Glutamatergic neuron (in vitro differentiated cells): ENCODE results near the gene G0S2. TPM values are rescaled to one million over a fixed set of nuclear protein-coding genes. Genes with fewer than 3 reads are reported as not detected.
A peak's percentile ranks its signal among the peaks of the same experiment; 100 is the strongest.

Experiments
- DNase-seq: peaks from one replicate; pipeline ENCODE4 v3.0.0; 2022
- H3K27ac Mint-ChIP-seq: one replicate; pipeline ENCODE4 v1.8.0; 2020; ENCODE audit warnings: mild to moderate bottlenecking, mixed read lengths, inconsistent platforms; ENCODE audit not compliant: unreplicated experiment
- H3K27me3 Mint-ChIP-seq: one replicate; pipeline ENCODE4 v1.8.0; 2020; ENCODE audit warnings: mild to moderate bottlenecking, moderate library complexity, mixed read lengths, inconsistent platforms; ENCODE audit not compliant: unreplicated experiment
- H3K36me3 Mint-ChIP-seq: one replicate; pipeline ENCODE4 v1.8.0; 2020; ENCODE audit warnings: mild to moderate bottlenecking, mixed read lengths, inconsistent platforms; ENCODE audit not compliant: unreplicated experiment
- H3K4me1 Mint-ChIP-seq: one replicate; pipeline ENCODE4 v1.8.0; 2020; ENCODE audit warnings: mild to moderate bottlenecking, low read depth, mixed read lengths, inconsistent platforms; ENCODE audit not compliant: unreplicated experiment
- H3K4me3 Mint-ChIP-seq: one replicate; pipeline ENCODE4 v1.8.0; 2020; ENCODE audit warnings: mild to moderate bottlenecking, mixed read lengths, inconsistent platforms; ENCODE audit not compliant: unreplicated experiment
- H3K9me3 Mint-ChIP-seq: one replicate; pipeline ENCODE4 v1.8.0; 2020; ENCODE audit warnings: mild to moderate bottlenecking, moderate library complexity, mixed read lengths, inconsistent platforms; ENCODE audit not compliant: unreplicated experiment
- CTCF ChIP-seq: fragments of 200-600 bp; sonication (generic); IDR thresholded peaks from one replicate; pipeline ENCODE4 v1.5.0; 2021; ENCODE audit not compliant: partially characterized antibody, unreplicated experiment
- total RNA-seq: library from RNA; stranded (reverse); fragmentation: NEBNext Ultra II Directional; extraction: Animal tissue kit (Norgen Biotek cat#: 25700); gene quantifications from one replicate; pipeline ENCODE4 v1.2.1, GENCODE V29; 2021; ENCODE audit not compliant: unreplicated experiment

G0S2 gene
- total RNA-seq, 1 donor from 2014 or later = 2.5 TPM

GRCh38 chr1:209648931-209649776 is 26.1 kb upstream of the G0S2 start:
- H3K27me3 Mint-ChIP-seq = peaks cover 8% of the 10 kb centered on the region
- no peak for TF ChIP-seq CTCF
- peaks cover 12% of the 10 kb centered on the region for H3K4me1 Mint-ChIP-seq
- DNase-seq = no peak
- H3K36me3 Mint-ChIP-seq = no peaks in the 10 kb centered on the region
- no peak overlapping the region for H3K27ac Mint-ChIP-seq
- no peaks in the 10 kb centered on the region for H3K9me3 Mint-ChIP-seq
- H3K4me3 Mint-ChIP-seq = no peak overlapping the region

- Mint-ChIP-seq H3K9me3 (no peaks in the 10 kb centered on the region), H3K27me3 (peaks cover 8% of the 10 kb centered on the region), H3K36me3 (no peaks in the 10 kb centered on the region), H3K27ac (no peak overlapping the region), H3K4me1 (peaks cover 12% of the 10 kb centered on the region), H3K4me3 (no peak overlapping the region)
- no peak for DNase-seq
- no peak for TF ChIP-seq CTCF
These were observed 24.8 kb upstream of the G0S2 start for GRCh38 chr1:209650454-209650853.

- Mint-ChIP-seq H3K27ac (no peak overlapping the region), H3K4me1 (peaks cover 9% of the 10 kb centered on the region), H3K9me3 (peaks cover 2% of the 10 kb centered on the region), H3K36me3 (no peaks in the 10 kb centered on the region), H3K27me3 (peaks cover 8% of the 10 kb centered on the region), H3K4me3 (no peak overlapping the region)
- DNase-seq = no peak
- TF ChIP-seq CTCF = no peak
These were observed 24.0 kb upstream of the G0S2 start for GRCh38 chr1:209651138-209651587.

- Mint-ChIP-seq H3K4me1 (peaks cover 9% of the 10 kb centered on the region), H3K27ac (peak within 1 kb of the TSS; percentile 40)
These were observed 23.0 kb upstream of the G0S2 start, which contains the start of gene LAMB3 for GRCh38 chr1:209652121-209652735. LAMB3 (minus strand) TSS chr1:209652425; CDS start chr1:209650944, 1,481 bp downstream.

More at GRCh38 chr1:209652121-209652735, 23.0 kb upstream of the G0S2 start, which contains the start of gene LAMB3:
- no peak for DNase-seq
- H3K4me3 Mint-ChIP-seq = no peak within 1 kb of the TSS
- H3K9me3 Mint-ChIP-seq = peaks cover 3% of the 10 kb centered on the region
- H3K36me3 Mint-ChIP-seq = no peaks in the 10 kb centered on the region
- no peak for TF ChIP-seq CTCF
- H3K27me3 Mint-ChIP-seq = peaks cover 6% of the 10 kb centered on the region
